Measurements from ENCODE around the gene ARHGAP4. TPM values are rescaled to one million over a fixed set of nuclear protein-coding genes. Genes with fewer than 3 reads are reported as not detected.
A peak's percentile ranks its signal among the peaks of the same experiment; 100 is the strongest.

Gene ARHGAP4
- total RNA-seq, 1 donor from 2014 or later, result 8.1 TPM

GRCh38 chrX:153947009-153947769 is 21.1 kb upstream of the ARHGAP4 start:
- ATAC-seq (peak; percentile 91), DNase-seq (ENCODE audit: low spot score) (peak; percentile 72)

- ATAC-seq (no peak), DNase-seq (ENCODE audit: low spot score) (no peak)
These were observed 20.2 kb upstream of the ARHGAP4 start for GRCh38 chrX:153945956-153946943.

GRCh38 chrX:153944800-153945150 is 18.7 kb upstream of the ARHGAP4 start:
- no peak for DNase-seq (ENCODE audit: low spot score)
- ATAC-seq, result no peak

- DNase-seq (ENCODE audit: low spot score) (no peak), ATAC-seq (peak; percentile 31)
These were observed 18.2 kb upstream of the ARHGAP4 start, which contains the start of gene RENBP for GRCh38 chrX:153944140-153944799. TSS of gene RENBP (minus strand) at chrX:153944643. CDS start at chrX:153944610, 33 bp downstream.

GRCh38 chrX:153941336-153942252 is 15.5 kb upstream of the ARHGAP4 start:
- DNase-seq (ENCODE audit: low spot score) (no peak), ATAC-seq (no peak)

- no peak for ATAC-seq
- DNase-seq (ENCODE audit: low spot score), result no peak
These were observed 13.5 kb upstream of the ARHGAP4 start for GRCh38 chrX:153939573-153939972.

GRCh38 chrX:153938226-153938786 is 12.2 kb upstream of the ARHGAP4 start:
- ATAC-seq (no peak), DNase-seq (ENCODE audit: low spot score) (no peak)

GRCh38 chrX:153937056-153937455 is 11.0 kb upstream of the ARHGAP4 start:
- no peak for DNase-seq (ENCODE audit: low spot score)
- ATAC-seq, result no peak

- DNase-seq (ENCODE audit: low spot score), result no peak
- peak; percentile 51 for ATAC-seq
These were observed 9.3 kb upstream of the ARHGAP4 start for GRCh38 chrX:153935326-153935851.

- DNase-seq (ENCODE audit: low spot score) (peak; percentile 76), ATAC-seq (peak; percentile 97)
These were observed 8.8 kb upstream of the ARHGAP4 start, which contains the start of gene NAA10 for GRCh38 chrX:153934762-153935325. TSS of gene NAA10 (minus strand) at chrX:153935037. CDS start at chrX:153934904, 133 bp downstream.

GRCh38 chrX:153934148-153934761 is 8.2 kb upstream of the ARHGAP4 start:
- DNase-seq (ENCODE audit: low spot score), result no peak
- peak; percentile 3 for ATAC-seq

- ATAC-seq, result no peak
- DNase-seq (ENCODE audit: low spot score), result no peak
These were observed 7.7 kb upstream of the ARHGAP4 start for GRCh38 chrX:153933748-153934147.

- no peak for ATAC-seq
- no peak for DNase-seq (ENCODE audit: low spot score)
These were observed 6.3 kb upstream of the ARHGAP4 start for GRCh38 chrX:153932220-153932915.

- ATAC-seq (no peak), DNase-seq (ENCODE audit: low spot score) (no peak)
These were observed 5.7 kb upstream of the ARHGAP4 start for GRCh38 chrX:153931748-153932147.

- DNase-seq (ENCODE audit: low spot score) (no peak), ATAC-seq (no peak)
These were observed 5.1 kb upstream of the ARHGAP4 start for GRCh38 chrX:153931151-153931550.

- DNase-seq (ENCODE audit: low spot score), result no peak
- ATAC-seq, result no peak
These were observed 4.2 kb upstream of the ARHGAP4 start for GRCh38 chrX:153930011-153930910.

- no peak for ATAC-seq
- DNase-seq (ENCODE audit: low spot score), result no peak
These were observed 3.5 kb upstream of the ARHGAP4 start for GRCh38 chrX:153929576-153929975.

Data from left lobe of liver (tissue), 2 donors.